MV-4-11 (cell line): Measurements from ENCODE around the gene TSPAN9.

Source experiments
- DNase-seq: peaks from one replicate; lab custom pipeline; 2025; lab: John Stamatoyannopoulos, UW

The TSPAN9 gene

GRCh38 chr12:3164454-3165077, 87.4 kb downstream of the TSPAN9 start:
- DNase-seq = no peak

DNA sequence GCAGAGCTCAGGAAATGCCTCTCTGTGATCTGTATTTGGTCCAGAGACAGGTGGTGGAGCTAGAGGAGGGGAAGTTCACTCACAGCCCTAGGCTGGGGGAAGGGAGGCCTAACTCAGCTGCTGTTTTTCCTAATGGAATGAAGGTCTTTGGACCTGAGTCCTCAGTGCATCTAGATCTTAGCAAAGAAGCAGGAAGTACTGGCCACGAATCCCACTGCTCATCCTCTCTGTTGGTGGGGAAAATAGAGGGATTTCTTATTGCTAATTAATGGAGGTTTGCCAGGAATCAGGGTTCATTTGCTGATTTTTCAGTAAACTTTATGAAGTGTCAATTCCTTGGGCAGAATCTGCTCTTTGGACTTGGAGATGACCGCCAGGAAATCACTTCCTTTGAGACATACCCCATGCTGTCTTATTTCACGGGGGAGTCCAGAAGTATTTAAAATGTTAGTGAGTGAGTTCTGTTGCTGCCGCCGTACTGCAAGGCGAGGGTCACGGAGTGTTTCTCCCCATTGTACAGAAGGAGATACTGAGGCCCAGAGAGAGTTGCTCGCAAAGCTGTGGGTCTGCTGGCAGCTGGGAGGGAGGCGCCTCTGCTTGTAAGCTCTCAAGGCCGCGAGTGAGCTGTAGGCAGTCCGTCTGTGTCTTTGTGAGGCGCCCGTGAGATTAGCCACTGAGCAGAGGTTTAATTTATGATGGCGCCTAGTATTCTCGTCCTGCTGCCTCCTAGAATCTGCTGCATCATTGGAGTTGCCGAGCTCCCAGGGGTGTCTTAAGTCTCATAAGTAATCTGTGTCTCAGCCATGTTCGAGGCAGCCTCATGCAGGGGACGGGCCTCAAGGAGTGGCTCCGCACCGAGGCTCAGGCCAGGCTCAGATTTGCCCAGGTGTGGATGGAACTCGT, 88.2 kb downstream of the TSPAN9 start:
- no peak for DNase-seq

DNA sequence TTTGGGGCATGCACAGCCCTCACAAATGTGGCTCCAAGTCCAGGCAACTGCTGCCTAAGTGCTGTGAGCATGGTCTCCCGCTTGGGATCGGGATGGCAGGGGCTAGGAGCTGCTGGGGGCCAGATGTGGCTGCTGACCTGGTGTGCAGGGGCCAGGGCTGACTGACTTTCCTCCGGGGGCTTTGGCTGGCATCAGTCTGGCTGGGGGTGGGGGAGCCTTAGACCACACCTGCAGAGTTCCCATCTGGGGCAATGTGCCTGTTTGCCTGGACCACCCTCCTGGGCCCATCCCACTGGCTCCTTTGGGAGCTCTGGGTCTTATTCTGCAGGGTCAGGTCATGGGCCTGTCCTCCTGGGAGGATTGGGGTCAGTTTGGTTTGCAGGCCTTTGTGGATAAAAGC, 90.5 kb downstream of the TSPAN9 start:
- no peak for DNase-seq

GRCh38 chr12:3168223-3169221, 91.3 kb downstream of the TSPAN9 start:
- DNase-seq = no peak

DNA sequence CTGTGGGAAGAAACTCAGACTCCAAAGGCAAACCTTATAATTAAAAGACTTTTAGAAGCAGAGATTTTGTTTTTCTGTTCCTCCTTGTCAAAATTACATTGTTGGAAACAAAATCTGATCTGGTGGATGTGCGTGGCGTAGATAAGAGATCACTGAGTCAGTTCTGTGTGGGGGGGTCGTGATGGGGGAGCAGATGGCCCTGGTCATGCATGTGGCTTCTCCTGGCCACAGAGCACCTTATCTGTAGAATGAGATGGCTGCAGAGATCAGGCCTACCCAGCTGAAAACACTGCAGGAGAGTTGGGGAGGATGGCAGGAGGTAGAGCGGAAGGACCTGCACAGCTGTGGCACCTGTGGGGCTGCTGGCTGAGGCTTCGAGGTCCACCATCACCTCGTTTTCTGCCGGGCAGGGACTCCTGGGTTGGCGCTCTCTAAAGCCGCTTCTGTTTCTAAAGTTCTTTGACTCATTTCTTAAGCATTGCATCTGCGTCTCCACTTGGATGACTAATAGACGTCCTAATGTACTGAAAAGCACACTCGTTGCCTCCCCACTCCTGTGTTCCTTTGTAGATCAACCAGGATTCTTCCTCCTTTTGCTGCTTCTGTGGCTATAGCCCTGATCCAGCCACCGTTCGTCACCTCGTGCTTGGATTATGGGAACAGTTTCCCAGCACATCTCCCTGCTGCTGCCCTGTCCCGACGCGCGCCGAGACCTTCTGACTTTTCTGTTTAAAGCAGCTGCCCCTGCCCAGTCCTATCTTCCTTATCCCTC, 93.4 kb downstream of the TSPAN9 start:
- DNase-seq = no peak

- no peak for DNase-seq
Observed at GRCh38 chr12:3171195-3171591, 94.0 kb downstream of the TSPAN9 start.

DNA sequence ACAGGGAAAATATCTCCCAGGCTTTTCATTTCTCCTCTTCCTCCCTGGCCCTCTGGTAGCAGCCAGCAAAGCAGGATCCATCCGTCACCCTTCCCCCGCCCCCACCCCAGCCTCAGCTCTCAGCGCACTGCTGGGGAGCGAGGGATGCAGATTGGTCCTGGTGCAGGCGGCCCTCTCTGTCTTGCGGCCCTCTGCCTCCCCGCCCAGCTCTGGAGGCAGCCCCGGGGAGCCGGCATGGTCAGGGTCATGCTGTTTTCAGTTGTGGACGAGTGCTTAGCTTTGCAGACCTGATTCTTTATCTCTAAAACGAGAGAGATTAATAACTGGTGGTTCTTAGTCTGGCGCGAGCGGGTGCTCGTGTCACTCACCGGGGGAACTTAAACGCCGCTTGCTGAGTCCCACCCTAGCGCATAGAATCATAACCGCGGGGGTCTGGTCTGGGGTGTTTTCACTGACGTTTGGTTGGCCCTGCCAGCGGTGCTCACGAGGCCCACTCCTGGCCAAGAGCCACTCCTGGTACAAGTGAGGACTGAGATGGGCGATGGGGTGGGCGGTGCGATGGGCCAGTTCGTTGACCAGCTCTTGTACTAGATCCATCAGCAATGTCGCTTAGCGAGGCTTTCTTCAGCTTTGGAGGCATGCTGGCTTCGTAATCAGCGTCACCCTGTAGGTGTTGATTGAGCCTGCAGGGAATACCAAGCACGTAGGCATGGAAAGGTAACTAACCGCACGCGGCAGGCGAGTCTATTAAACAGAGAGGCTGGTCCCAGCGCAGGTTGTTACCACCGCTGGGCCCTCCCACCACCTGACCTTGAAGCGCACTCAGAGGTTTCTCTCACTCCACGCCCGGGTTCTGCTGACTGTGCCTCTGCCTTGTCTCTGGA, 95.2 kb downstream of the TSPAN9 start:
- no peak for DNase-seq

DNA sequence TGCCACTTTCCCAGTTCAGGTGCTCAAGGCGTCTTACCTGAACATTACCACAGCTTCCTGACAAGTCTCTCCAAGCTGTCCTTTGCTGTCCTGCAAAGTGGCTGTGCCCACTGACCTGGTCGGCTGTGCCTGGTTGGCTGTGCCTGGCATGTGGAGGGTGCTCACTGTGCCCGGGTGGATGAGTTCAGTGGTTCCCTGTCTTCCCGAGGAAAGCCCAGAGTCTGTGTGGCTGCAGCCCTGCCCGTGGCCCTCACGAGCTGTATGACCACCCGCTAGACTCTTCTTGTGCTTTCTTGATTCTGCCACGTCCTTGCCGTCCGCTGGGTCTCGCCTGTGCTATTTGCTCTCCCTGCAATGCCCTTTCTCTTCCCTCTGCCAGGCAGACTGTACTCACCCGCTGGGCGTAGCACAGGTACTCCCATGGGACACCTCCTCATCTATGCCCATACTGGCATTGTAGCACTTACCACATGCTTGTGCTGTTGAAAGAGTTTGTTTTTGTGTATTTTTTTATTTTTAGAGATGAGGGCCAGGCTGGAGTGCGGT, 95.9 kb downstream of the TSPAN9 start:
- DNase-seq = no peak

DNA sequence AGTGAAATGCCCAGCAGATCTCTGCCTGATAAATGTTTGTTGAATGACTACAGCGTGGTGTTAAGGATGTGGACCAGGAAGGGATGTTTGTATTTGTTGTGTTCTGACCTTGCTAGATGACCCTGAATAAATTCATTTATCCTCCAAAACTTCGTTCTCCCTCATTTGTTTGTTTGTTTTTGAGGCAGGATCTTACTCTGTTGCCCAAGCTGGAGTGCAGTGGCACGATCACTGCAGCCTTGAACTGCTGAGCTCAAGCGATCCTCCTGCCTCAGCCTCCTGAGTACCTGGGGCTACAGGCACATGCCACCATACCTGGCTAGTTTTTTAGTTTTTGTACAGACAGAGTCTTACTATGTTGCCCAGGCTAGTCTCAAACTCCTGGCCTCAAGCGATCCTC, 96.7 kb downstream of the TSPAN9 start:
- no peak for DNase-seq

DNA sequence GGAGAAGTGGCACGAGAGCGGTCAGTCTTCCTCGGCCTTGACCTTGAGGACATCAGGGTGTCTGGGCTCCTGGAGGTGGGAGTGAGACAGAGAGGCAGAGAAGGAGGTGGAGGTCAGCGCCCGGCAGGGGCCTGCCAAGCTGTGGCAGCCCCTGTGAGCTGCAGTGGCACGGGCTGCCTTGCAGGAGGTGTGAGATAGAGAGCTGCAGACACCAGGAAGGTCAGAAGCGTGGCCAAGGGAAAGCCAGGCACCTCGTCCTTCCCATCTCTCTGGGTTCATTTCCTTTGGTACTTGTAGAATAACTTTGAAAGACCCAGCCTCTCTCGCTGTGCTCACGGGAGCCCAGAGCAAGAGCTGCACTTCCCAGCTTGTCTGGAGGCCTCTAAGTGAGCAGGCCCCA, 98.1 kb downstream of the TSPAN9 start:
- DNase-seq = no peak

DNA sequence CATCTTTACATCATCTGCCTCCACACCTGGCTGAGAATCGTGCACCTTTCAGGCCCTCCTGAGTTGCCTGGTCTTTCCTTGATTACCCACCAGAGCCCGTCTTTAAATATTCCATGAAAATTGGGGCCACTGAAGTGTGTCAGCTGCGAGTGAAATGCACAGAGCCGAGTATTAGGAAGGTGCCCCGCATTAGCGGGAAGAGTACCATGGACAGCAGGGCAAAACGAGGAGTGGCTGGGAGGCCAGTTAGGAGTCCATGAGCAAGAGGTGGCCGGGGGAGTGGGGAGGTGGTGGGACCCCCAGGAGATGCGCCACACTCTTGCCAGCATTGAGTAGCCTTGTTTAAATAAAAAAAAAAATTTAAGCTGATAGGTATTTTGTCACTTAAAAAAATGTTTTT, 99.6 kb downstream of the TSPAN9 start:
- DNase-seq = no peak

GRCh38 chr12:3177778-3178425, 100.7 kb downstream of the TSPAN9 start:
- DNase-seq = no peak

DNA sequence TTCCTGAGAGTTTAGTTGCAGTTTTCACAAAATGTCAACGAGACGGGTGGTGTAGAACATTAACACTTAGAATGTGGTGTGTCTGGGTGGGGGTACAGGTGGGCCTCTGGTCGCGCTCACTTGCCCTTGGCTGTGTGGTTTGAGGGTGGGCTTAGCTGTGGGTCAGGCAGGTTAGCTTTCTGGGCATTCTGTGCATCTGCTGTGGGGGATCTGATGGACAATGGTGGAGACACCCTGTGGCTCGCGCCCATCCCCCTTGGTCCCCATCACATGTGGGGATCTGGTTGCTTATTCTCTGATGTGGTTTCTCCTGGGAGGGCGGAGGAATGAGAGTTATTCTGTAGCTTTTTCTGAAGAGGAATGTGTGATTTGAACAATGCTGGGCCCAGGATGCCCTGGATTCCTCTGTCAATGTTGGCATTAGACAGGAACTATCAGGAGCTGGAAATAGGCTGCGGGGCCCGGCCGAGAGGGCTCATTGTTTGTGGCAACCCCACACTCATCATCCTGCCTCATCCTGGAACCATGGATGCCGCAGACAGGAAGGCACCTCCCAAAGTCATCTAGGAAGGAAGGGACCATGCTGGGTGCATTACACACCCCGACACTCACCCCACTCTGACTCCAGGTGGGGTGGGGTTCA, 101.6 kb downstream of the TSPAN9 start:
- DNase-seq = no peak

DNA sequence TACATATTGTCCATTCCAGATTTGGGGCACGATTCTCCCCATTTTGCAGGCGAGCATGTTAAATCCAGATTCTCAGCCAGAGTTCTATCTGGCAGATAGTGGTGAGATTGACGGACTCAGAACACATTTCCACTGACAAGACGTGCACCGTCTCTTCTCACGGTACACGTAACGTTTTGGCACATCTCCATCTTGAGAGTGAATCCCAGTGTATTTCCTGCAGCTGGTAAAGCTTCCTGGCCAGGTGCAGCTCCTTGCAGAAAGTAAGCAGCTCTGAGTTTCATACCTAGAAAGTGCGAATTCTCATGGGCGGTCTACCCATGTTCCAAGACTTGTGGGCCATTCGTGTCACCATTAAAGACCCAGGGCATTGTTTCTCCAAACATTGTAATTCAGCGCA, 102.6 kb downstream of the TSPAN9 start:
- DNase-seq = no peak

DNA sequence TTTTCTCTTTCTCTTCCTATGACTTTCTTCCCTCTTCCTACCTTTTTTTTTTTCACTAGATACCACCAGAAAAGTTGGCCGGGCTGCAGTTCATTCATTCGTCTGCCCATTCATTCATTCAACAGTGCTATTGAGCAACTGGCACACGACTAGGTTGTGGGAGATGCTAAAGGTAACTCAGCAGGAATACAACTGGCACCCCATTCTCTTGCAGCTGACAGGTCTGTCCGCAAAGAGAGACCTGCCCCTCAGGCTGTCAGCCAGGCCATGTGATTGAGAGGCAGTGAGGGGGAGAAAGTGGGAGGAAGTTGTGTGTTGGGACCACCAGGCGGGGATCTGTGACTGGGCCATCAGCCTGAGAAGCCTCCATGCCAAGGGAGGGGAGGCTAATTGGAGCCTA, 105.2 kb downstream of the TSPAN9 start:
- no peak for DNase-seq

DNA sequence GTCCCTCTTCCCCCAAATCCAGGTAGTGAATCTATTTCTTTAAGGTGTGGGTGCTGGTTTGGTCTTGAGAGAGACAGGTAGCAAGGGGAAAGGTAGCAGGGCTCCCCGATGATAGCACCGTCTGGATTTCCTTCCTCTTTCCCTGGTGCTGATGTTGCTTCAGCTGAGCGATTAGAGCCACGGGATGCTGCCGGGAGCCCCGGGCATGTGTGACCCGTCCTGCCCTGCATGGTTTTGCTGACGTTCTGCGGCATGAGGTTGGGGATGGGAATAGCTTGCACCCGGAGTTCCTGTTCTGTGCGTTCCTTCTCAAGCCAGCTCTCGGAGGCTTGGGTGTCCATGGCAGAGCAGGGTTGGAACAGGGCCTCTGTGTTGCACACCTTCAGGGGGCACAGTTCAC, 107.3 kb downstream of the TSPAN9 start:
- DNase-seq = no peak

DNA sequence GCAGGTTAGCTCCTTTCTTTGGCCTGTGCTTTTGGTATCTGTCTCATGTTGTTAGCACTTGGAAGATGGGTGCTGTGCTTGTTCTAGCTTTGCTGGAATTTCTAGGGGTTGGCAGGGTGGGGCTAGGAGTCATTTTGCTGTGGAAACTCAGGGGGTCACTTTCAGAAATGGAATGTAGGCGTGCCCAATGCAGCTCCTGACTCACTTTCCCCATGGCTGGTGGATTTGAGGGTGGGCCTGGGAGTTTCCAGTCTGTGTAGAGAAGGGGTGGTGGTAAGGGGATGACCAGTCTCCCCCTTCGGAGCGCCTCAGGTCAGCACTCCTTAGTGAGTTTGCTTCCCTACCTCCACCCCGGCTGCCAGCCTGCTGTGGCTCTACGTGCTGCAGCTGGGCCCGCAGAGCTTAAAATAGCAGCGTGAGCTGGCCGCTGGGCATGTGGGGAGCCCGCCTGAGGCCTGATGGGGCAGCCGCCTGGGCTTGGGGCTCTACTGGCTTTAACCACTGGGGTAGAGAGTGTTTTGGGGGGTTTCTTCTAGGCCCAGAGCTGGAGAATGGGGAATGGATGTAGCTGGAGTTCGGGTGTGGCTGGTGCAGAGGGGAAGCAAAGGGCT, 108.2 kb downstream of the TSPAN9 start:
- no peak for DNase-seq

- DNase-seq = no peak
Observed at GRCh38 chr12:3186546-3187215, 109.5 kb downstream of the TSPAN9 start.
